A375 (cell line): Measurements from ENCODE around the gene OR2AG1. TPM values are rescaled to one million over a fixed set of nuclear protein-coding genes. Genes with fewer than 3 reads are reported as not detected.

Source experiments
- total RNA-seq: library from RNA; depleted of rRNA; stranded (reverse); fragments of >200 nt; shearing (Covaris generic); gene quantifications from 2 replicates; pipeline ENCODE4 v1.2.3, GENCODE V29; 2014; rRNA removed

OR2AG1 gene
- not detected in 2 replicates for total RNA-seq

DNA sequence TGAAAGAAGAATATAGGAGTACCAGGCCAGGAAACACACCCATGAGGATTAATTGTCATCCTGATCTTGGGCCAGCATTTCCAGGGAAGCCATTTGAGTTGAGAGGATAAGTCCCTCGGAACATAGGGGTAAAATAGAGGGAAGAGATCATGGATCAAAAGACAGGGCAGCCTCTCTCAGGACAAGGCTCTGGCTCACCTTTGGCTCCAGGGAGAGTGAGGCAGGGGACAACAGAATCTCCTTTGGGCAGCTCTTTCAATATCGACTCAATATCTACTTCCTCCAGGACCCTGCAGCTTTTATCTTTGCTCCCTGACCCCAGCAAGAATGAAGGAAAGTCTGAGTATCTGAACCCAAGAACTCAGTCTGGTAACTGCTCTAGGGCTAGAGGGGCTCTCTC lies at the start of gene OR2AG1:
Gene OR2AG1 (plus strand): TSS at position 301 of the 400 bp plus-strand sequence. CDS start 2,018 bp downstream, outside the sequence.

DNA sequence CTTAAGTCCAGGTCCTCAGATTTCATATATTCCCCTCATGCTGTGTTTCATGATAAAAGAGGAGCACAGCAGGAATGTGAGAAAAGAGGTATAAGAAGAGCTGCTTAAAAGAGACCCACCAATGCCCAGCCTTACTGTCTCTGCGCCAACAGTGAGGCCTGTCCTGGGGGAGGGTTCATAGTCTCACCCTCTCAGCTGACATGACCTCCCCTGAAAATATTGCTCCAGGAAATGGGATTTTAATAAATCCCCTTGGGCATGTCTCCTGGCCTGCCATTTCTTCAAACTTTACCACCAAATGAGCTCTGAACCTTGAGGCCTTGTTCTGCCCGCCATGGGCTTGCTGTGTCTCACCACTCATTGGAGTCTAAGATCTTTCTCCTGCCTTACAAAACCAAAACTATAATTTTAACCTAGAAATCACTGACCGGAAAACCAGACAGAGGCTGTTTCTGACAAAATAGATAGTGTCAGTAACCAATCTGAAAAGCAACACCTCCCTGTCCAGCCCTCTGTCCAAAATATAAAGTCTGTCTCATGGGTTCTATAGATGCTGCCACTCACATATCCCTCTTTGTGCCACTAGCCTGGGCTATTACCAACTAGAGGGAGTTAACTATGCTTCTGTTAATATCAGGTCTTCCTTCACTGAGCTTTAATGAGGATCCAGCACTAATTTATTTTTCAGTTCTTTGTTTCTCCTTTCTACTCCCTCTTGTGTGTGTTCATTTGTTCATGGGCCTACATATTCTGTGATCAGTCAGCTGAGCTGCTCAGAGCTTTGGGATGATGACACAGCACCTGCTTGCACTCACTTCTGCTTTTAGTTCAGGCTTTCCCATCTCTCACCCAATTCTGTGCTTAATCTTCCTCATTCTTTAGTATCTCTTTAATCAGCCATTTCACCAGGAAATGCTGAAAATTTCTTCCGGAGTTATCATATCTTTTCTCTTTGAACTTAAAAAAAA lies 10.6 kb upstream of the OR2AG1 start, which contains the start of gene OR2AG2:
Gene OR2AG2 (minus strand): TSS at position 51 of the 968 bp plus-strand sequence. CDS start 3,019 bp downstream, outside the sequence.

GRCh38 chr11:6799402-6799801 lies 16.6 kb downstream of the OR2AG1 start, which contains the start of gene OR6A2:
TSS of gene OR6A2 (minus strand) at chr11:6799689. CDS start at chr11:6795708, 3,981 bp downstream.

Other genes with a start within 250 kb of the OR2AG1 start
- gene RRP8, start 179.4 kb upstream of the OR2AG1 start, total RNA-seq = 14.3 and 18.4 TPM in 2 replicates
- 64.3 and 66.9 TPM in 2 replicates for gene ILK, start 179.2 kb upstream of the OR2AG1 start, total RNA-seq
- gene TAF10, start 170.8 kb upstream of the OR2AG1 start, total RNA-seq = 126 and 155 TPM in 2 replicates
- gene TPP1, start 163.6 kb upstream of the OR2AG1 start, total RNA-seq = 11.5 and 14.2 TPM in 2 replicates
- gene DCHS1, start 127.2 kb upstream of the OR2AG1 start, total RNA-seq = 0.90 and 1.1 TPM in 2 replicates
- gene MRPL17, start 99.7 kb upstream of the OR2AG1 start, total RNA-seq = 74.3 and 78.2 TPM in 2 replicates
- gene OR2AG2, start 11.0 kb upstream of the OR2AG1 start, total RNA-seq = 0.08 TPM in 1 of 2 replicates, not detected in the other
- gene OR6A2, start 16.7 kb downstream of the OR2AG1 start, total RNA-seq = 0.11 and 0.19 TPM in 2 replicates
- gene OR10A5, start 62.7 kb downstream of the OR2AG1 start, total RNA-seq = not detected in 2 replicates
- gene OR10A2, start 80.0 kb downstream of the OR2AG1 start, total RNA-seq = not detected in 2 replicates
- gene OR10A4, start 93.6 kb downstream of the OR2AG1 start, total RNA-seq = not detected in 2 replicates
- 0.40 TPM in 1 of 2 replicates, not detected in the other for gene OR2D2, start 109.5 kb downstream of the OR2AG1 start, total RNA-seq
- gene OR2D3, start 138.0 kb downstream of the OR2AG1 start, total RNA-seq = not detected in 2 replicates
- gene ZNF215, start 143.4 kb downstream of the OR2AG1 start, total RNA-seq = 4.3 and 4.8 TPM in 2 replicates
- 1.3 and 5.1 TPM in 2 replicates for gene ZNF214, start 237.3 kb downstream of the OR2AG1 start, total RNA-seq
- gene NLRP14, start 237.5 kb downstream of the OR2AG1 start, total RNA-seq = 0.19 TPM in 1 of 2 replicates, not detected in the other